ENCODE results near the gene TPI1. TPM values are rescaled to one million over a fixed set of nuclear protein-coding genes. Genes with fewer than 3 reads are reported as not detected.
"Not testable (repeated sequence)": the region's sequence is repeated elsewhere in the genome, so short reads cannot be mapped to it uniquely, and the experiment has no call there.

Gene TPI1
- total RNA-seq, 4 donors from 2014 or later = 500 to 741 (median 604) TPM

DNA sequence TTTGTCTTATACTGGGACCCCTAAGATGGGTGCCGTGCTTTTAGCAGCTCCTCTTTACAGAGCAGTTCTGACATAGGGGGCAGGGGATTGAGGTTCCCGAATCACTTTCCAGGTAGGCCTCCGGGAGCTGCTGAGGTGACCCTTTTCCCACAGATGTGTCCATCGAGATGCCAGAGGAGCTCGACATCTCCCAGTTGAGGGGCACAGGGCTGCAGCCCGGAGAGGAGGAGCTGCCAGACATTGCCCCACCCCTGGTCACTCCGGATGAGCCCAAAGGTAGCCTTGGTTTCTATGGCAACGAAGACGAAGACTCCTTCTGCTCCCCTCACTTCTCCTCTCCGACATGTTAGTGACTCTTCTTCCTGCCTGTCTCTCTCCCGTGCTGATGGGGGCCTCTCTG lies 4.3 kb upstream of the TPI1 start:
- intact Hi-C loops (cut with DNase I; ENCODE audit: low total_unique reads) (no loop called here), in situ Hi-C loops (cut with MboI; ENCODE audit: low sequenced_read_pairs in 4 of 4) (no loop called here)
- ATAC-seq = no peak
- H3K36me3 ChIP-seq = peaks cover 0 to 82% of the 10 kb centered on the region in 2 donors
- TF ChIP-seq POLR2A (IDR thresholded peaks at IDR 0.05) = no peak
- TF ChIP-seq CTCF (IDR thresholded peaks at IDR 0.05 in 4 of 5, conservative IDR thresholded peaks at IDR 0.05 in 1 of 5) = no peak
- H3K4me1 ChIP-seq = peaks cover 6 to 7% of the 10 kb centered on the region in 2 donors
- no peak for DNase-seq
- H3K27ac ChIP-seq = no peak overlapping the region
- no peaks in the 10 kb centered on the region for H3K9me3 ChIP-seq
- no peak overlapping the region for H3K4me3 ChIP-seq
- H3K27me3 ChIP-seq = no peaks in the 10 kb centered on the region

DNA sequence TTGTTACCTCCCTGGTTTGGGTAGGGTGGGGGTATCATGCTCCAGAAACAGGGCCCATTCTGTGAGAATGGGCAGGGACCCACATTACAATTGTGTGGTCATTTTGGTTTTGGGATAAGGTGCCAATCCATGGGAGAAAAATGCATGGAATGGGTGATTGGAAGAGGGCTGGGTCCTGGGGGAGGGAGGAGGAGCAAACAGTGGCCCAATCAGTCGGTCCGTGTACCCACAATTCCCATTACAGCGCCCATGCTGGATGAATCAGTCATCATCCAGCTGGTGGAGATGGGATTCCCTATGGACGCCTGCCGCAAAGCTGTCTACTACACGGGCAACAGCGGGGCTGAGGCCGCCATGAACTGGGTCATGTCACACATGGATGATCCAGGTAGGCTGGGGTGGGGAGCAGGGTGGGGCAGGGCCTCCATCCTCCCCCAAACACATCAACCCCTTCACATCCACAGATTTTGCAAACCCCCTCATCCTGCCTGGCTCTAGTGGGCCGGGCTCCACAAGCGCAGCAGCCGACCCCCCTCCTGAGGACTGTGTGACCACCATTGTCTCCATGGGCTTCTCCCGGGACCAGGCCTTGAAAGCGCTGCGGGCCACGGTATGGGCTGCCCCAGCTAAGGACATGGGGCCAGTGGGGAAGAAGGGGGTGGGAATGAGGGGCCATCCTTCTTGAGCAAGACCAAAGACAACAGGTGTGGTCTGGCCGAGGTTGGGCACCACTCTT lies 3.6 kb upstream of the TPI1 start:
- TF ChIP-seq CTCF (IDR thresholded peaks at IDR 0.05 in 4 of 5, conservative IDR thresholded peaks at IDR 0.05 in 1 of 5) (no peak), POLR2A (IDR thresholded peaks at IDR 0.05) (no peak)
- Histone ChIP-seq H3K27ac (no peak overlapping the region), H3K36me3 (peaks cover 0 to 75% of the 10 kb centered on the region in 2 donors), H3K27me3 (no peaks in the 10 kb centered on the region), H3K4me3 (no peak overlapping the region), H3K9me3 (no peaks in the 10 kb centered on the region), H3K4me1 (peaks cover 13 to 14% of the 10 kb centered on the region in 2 donors)
- DNase-seq (no peak), ATAC-seq (no peak)
- intact Hi-C loops (cut with DNase I; ENCODE audit: low total_unique reads) (no loop called here), in situ Hi-C loops (cut with MboI; ENCODE audit: low sequenced_read_pairs in 4 of 4) (no loop called here)

- ATAC-seq; H3K27ac ChIP-seq; in situ Hi-C loops (cut with MboI; ENCODE audit: low sequenced_read_pairs in 4 of 4); DNase-seq; H3K4me3 ChIP-seq; H3K27me3 ChIP-seq; H3K9me3 ChIP-seq: not testable (repeated sequence)
- Histone ChIP-seq H3K36me3 (peaks cover 0 to 68% of the 10 kb centered on the region in 2 donors), H3K4me1 (peaks cover 25 to 27% of the 10 kb centered on the region in 2 donors)
- intact Hi-C loops (cut with DNase I; ENCODE audit: low total_unique reads) = loop anchor here (5.0 kb wide), 1 partner anchor 77 kb away; the partner anchor contains the start of genes C12orf57 and RNU7-1
Observed at GRCh38 chr12:6865307-6865706, 2.0 kb upstream of the TPI1 start.

- DNase-seq = no peak
- in situ Hi-C loops (cut with MboI; ENCODE audit: low sequenced_read_pairs in 4 of 4) = no loop called here
- Histone ChIP-seq H3K36me3 (peaks cover 0 to 68% of the 10 kb centered on the region in 2 donors), H3K9me3 (no peaks in the 10 kb centered on the region), H3K27me3 (no peaks in the 10 kb centered on the region), H3K4me1 (peaks cover 25 to 30% of the 10 kb centered on the region in 2 donors), H3K27ac (peak overlapping the region; percentile 93 to 100 (median 99)), H3K4me3 (peak overlapping the region in 3 of 4 donors; percentile 74 to 99 (median 98))
- TF ChIP-seq POLR2A (IDR thresholded peaks at IDR 0.05) (no peak), CTCF (IDR thresholded peaks at IDR 0.05 in 4 of 5, conservative IDR thresholded peaks at IDR 0.05 in 1 of 5) (no peak)
- ATAC-seq = no peak
- intact Hi-C loops (cut with DNase I; ENCODE audit: low total_unique reads) = loop anchor here (2.0 to 5.0 kb wide), 2 partner anchors 58 to 76 kb away; partner anchors contain the start of genes C12orf57 and RNU7-1
Observed at GRCh38 chr12:6866163-6866919, 990 bp upstream of the TPI1 start.

GRCh38 chr12:6866920-6867412 lies 365 bp upstream of the TPI1 start:
- no peak for TF ChIP-seq CTCF (IDR thresholded peaks at IDR 0.05 in 4 of 5, conservative IDR thresholded peaks at IDR 0.05 in 1 of 5)
- Histone ChIP-seq H3K4me3 (peak overlapping the region; percentile 74 to 99 (median 91)), H3K4me1 (peaks cover 32 to 35% of the 10 kb centered on the region in 2 donors), H3K9me3 (no peaks in the 10 kb centered on the region), H3K36me3 (peaks cover 0 to 65% of the 10 kb centered on the region in 2 donors), H3K27ac (peak overlapping the region; percentile 93 to 100 (median 99)), H3K27me3 (no peaks in the 10 kb centered on the region)
- in situ Hi-C loops (cut with MboI; ENCODE audit: low sequenced_read_pairs in 4 of 4) = no loop called here
- intact Hi-C loops (cut with DNase I; ENCODE audit: low total_unique reads) = loop anchor here (1.0 to 5.0 kb wide), 3 partner anchors 15 to 75 kb away; partner anchors contain the start of genes C12orf57, RNU7-1 and USP5
- peak; percentile 9 to 18 for ATAC-seq
- DNase-seq = peak in 1 of 2 donors; percentile 49
